Colon (tissue), 2 donors: Measurements from ENCODE around the gene ZNF785.
"Not testable (repeated sequence)": the region's sequence is repeated elsewhere in the genome, so short reads cannot be mapped to it uniquely, and the experiment has no call there.

Experiments used
- FAIRE-seq: peaks from 2 replicates; lab custom pipeline; 2012; peaks lifted over from hg19 to GRCh38; lab: Jason Lieb, UNC
- donor health status: control.
- donor health status: control.

ZNF785 gene

GRCh38 chr16:30565526-30565925 lies 20.0 kb downstream of the ZNF785 start:
- FAIRE-seq, result no peak

GRCh38 chr16:30562021-30562420 lies 23.5 kb downstream of the ZNF785 start:
- no peak for FAIRE-seq

- no peak for FAIRE-seq
These were observed 24.2 kb downstream of the ZNF785 start for GRCh38 chr16:30561089-30561816.

GRCh38 chr16:30559690-30560089 lies 25.8 kb downstream of the ZNF785 start:
- FAIRE-seq, result no peak

- no peak for FAIRE-seq
These were observed 26.6 kb downstream of the ZNF785 start for GRCh38 chr16:30558789-30559377.

- FAIRE-seq, result peak; percentile 84
These were observed 27.3 kb downstream of the ZNF785 start, which contains the start of gene ZNF764 for GRCh38 chr16:30557957-30558788. Gene ZNF764 (minus strand): TSS chr16:30558374. CDS start chr16:30558182, 192 bp downstream.

- FAIRE-seq, result no peak
These were observed 27.9 kb downstream of the ZNF785 start for GRCh38 chr16:30557707-30557956.

- no peak for FAIRE-seq
These were observed 29.4 kb downstream of the ZNF785 start for GRCh38 chr16:30556125-30556473.

- no peak for FAIRE-seq
These were observed 30.0 kb downstream of the ZNF785 start for GRCh38 chr16:30555315-30556124.

- FAIRE-seq, result no peak
These were observed 30.8 kb downstream of the ZNF785 start for GRCh38 chr16:30554557-30555314.

GRCh38 chr16:30553393-30553899 lies 32.1 kb downstream of the ZNF785 start:
- FAIRE-seq, result no peak

- FAIRE-seq, result no peak
These were observed 32.5 kb downstream of the ZNF785 start for GRCh38 chr16:30552956-30553355.

GRCh38 chr16:30551781-30552180 lies 33.7 kb downstream of the ZNF785 start:
- FAIRE-seq, result no peak

GRCh38 chr16:30548416-30549253 lies 36.9 kb downstream of the ZNF785 start:
- no peak for FAIRE-seq

- no peak for FAIRE-seq
These were observed 39.4 kb downstream of the ZNF785 start for GRCh38 chr16:30546115-30546514.

- FAIRE-seq, result no peak
These were observed 42.4 kb downstream of the ZNF785 start for GRCh38 chr16:30543067-30543466.

- no peak for FAIRE-seq
These were observed 43.8 kb downstream of the ZNF785 start for GRCh38 chr16:30541502-30542329.

GRCh38 chr16:30540916-30541464 lies 44.5 kb downstream of the ZNF785 start:
- FAIRE-seq, result not testable (repeated sequence)

- not testable (repeated sequence) for FAIRE-seq
These were observed 45.4 kb downstream of the ZNF785 start for GRCh38 chr16:30539986-30540526.
